Measurements from ENCODE around the gene MPIG6B.

- TF ChIP-seq CTCF (IDR thresholded peaks at IDR 0.05), result no peak
- peak; percentile 91 for TF ChIP-seq POLR2A (IDR thresholded peaks at IDR 0.05)
These were observed 13.0 kb downstream of the MPIG6B start, which contains the start of gene CLIC1 for GRCh38 chr6:31736021-31736767.
